K562 (cell line): Measurements from ENCODE around the gene TOR3A. TPM values are rescaled to one million over a fixed set of nuclear protein-coding genes. Genes with fewer than 3 reads are reported as not detected.

Experiments
- ARNT ChIP-seq, 2 experiments: fragments of 450-650 bp; IDR thresholded peaks; 2 replicates each; pipeline ENCODE4 v1.6.1; 2016; ENCODE audit warnings: mild to moderate bottlenecking in 1 of 2
- ATF3 ChIP-seq, 2 experiments: fragments of 450-650 bp in 1 of 2; sonication (generic) in 1 of 2; formaldehyde crosslinking in 1 of 2; IDR thresholded peaks in 1 of 2; conservative IDR thresholded peaks in 1 of 2; 2 replicates each; pipeline versions ENCODE4 v1.6.1 to v1.8.1; 2016 to 2023; ENCODE audit warnings: mild to moderate bottlenecking in 2 of 2, moderate library complexity in 2 of 2, inconsistent platforms in 1 of 2, missing genetic modification reagents in 1 of 2
- CSDE1 ChIP-seq, 2 experiments: fragments of 450-650 bp; IDR thresholded peaks; 2 replicates each; pipeline ENCODE4 v1.6.1; 2016; ENCODE audit warnings: mild to moderate bottlenecking in 1 of 2
- ETV1 ChIP-seq: fragments of 450-650 bp; conservative IDR thresholded peaks from 2 replicates; pipeline ENCODE4 v1.6.1; 2016; ENCODE audit warnings: missing genetic modification characterization, control low read depth, low read depth, missing compliant biosample characterization
- EZH2 ChIP-seq: IDR thresholded peaks from 2 replicates; pipeline ENCODE4 v1.6.1; 2012; ENCODE audit warnings: low read depth, mild to moderate bottlenecking, inconsistent platforms, low read length, borderline replicate concordance
- HDGF ChIP-seq: fragments of 450-650 bp; IDR thresholded peaks from 2 replicates; pipeline ENCODE4 v1.6.1; 2016
- HLTF ChIP-seq: fragments of 450-650 bp; IDR thresholded peaks from 2 replicates; pipeline ENCODE4 v1.6.1; 2016
- HMBOX1 ChIP-seq: sonication (generic); IDR thresholded peaks from 2 replicates; pipeline ENCODE4 v1.6.1; 2016
- HNRNPH1 ChIP-seq: fragments of 200-400 bp; formaldehyde crosslinking; optimal IDR thresholded peaks from 2 replicates; pipeline ENCODE3; 2017; ENCODE audit warnings: low read depth, mild to moderate bottlenecking, low read length, moderate library complexity
- JUND ChIP-seq, 2 experiments: IDR thresholded peaks; 2 replicates in 1 of 2; 3 replicates in 1 of 2; pipeline ENCODE4 v1.6.1; 2011; ENCODE audit warnings: borderline replicate concordance in 2 of 2, low read depth in 2 of 2, low read length in 2 of 2, improper control_type of control experiment in 1 of 2, missing biosample characterization in 1 of 2, missing genetic modification characterization in 1 of 2, missing genetic modification reagents in 1 of 2
- KDM1A ChIP-seq, 2 experiments: fragments of 450-650 bp; IDR thresholded peaks; 2 replicates each; pipeline ENCODE4 v1.6.1; 2016; ENCODE audit warnings: mild to moderate bottlenecking in 2 of 2
- MTA1 ChIP-seq: fragments of 450-650 bp; IDR thresholded peaks from 2 replicates; pipeline ENCODE4 v1.6.1; 2017; ENCODE audit warnings: borderline replicate concordance
- SIX5 ChIP-seq, 2 experiments: IDR thresholded peaks; 2 replicates each; pipeline ENCODE4 v1.6.1; 2011; ENCODE audit warnings: low read length in 2 of 2, borderline replicate concordance in 1 of 2, low read depth in 1 of 2, mild to moderate bottlenecking in 1 of 2, moderate library complexity in 1 of 2; ENCODE audit not compliant: insufficient read depth in 1 of 2
- SMAD4 ChIP-seq: fragments of 250-450 bp; sonication (Bioruptor Pico); conservative IDR thresholded peaks from 2 replicates; pipeline ENCODE4 v1.8.0; 2021; ENCODE audit warnings: inconsistent platforms, mild to moderate bottlenecking, moderate library complexity
- YBX1 ChIP-seq: fragments of 450-650 bp; IDR thresholded peaks from 2 replicates; pipeline ENCODE4 v1.7.1; 2016; ENCODE audit warnings: mild to moderate bottlenecking
- ZNF3 ChIP-seq: fragments of 250-450 bp; sonication (Bioruptor Pico); IDR thresholded peaks from 2 replicates; pipeline ENCODE4 v1.5.0; 2021; ENCODE audit warnings: mild to moderate bottlenecking, moderate library complexity
- ZNF780A ChIP-seq: fragments of 250-450 bp; sonication (Bioruptor Pico); IDR thresholded peaks from 2 replicates; pipeline ENCODE4 v1.5.0; 2021; ENCODE audit warnings: mild to moderate bottlenecking
- polyA plus RNA-seq, 8 experiments: library from polyadenylated mRNA; depleted of rRNA in 4 of 8; stranded (reverse) in 5 of 8; unstranded in 3 of 8; fragments of >200 nt; fragmentation: Nextera tagmentation in 2 of 8; fragmentation: Illumina TruSeq in 1 of 8; extraction: Ambion mirVana in 2 of 8; extraction: Trizol in 1 of 8; gene quantifications; 2 replicates each; pipeline versions ENCODE4 v1.2.1 to v1.2.3, GENCODE V29; 2011 to 2014; ENCODE audit warnings: inconsistent platforms in 1 of 8, missing spikeins in 1 of 8
- total RNA-seq, 7 experiments: library from RNA; depleted of rRNA in 6 of 7; stranded (reverse); fragments of >200 nt in 6 of 7; fragmentation: Illumina TruSeq in 2 of 7; extraction: Trizol in 2 of 7; gene quantifications; 2 replicates each; pipeline versions ENCODE4 v1.2.1 to v1.2.3, GENCODE V29; 2011 to 2021; ENCODE audit warnings: low replicate concordance in 1 of 7
- TF ChIP-seq, protein P1 (sequence below): fragments of 250-450 bp; sonication (Bioruptor Pico); IDR thresholded peaks from 2 replicates; pipeline ENCODE4 v1.4.0; 2020

Gene TOR3A
- total and polyA plus RNA-seq, 9 of the 15 experiments (the other 6 are each of a cell fraction or from before 2014, with no cell fraction given), result 7.9 to 94.5 (median 39.7) TPM

- TF ChIP-seq HMBOX1, result peak; percentile 43; the same call in 1 of the 2 replicates
- TF ChIP-seq ETV1 (tag), result peak; percentile 54; the same call in 1 of the 2 replicates
- no peak for TF ChIP-seq HLTF
- no peak for TF ChIP-seq HDGF
- 0 out of 2 replicates have a peak, but pooled peaks have one; percentile 30 for TF ChIP-seq SMAD4 (CRISPR knock-in tag)
- TF ChIP-seq JUND (IDR thresholded peaks at IDR 0.05; ENCODE audit: borderline replicate concordance, low read depth, low read length), result no peak
- 0 out of 3 replicates have a peak, but pooled peaks have one; percentile 10 for TF ChIP-seq JUND (tag; IDR thresholded peaks at IDR 0.05; ENCODE audit: borderline replicate concordance, low read depth, low read length)
- TF ChIP-seq ZNF3 (CRISPR knock-in tag), result no peak
- TF ChIP-seq, protein P1, sequence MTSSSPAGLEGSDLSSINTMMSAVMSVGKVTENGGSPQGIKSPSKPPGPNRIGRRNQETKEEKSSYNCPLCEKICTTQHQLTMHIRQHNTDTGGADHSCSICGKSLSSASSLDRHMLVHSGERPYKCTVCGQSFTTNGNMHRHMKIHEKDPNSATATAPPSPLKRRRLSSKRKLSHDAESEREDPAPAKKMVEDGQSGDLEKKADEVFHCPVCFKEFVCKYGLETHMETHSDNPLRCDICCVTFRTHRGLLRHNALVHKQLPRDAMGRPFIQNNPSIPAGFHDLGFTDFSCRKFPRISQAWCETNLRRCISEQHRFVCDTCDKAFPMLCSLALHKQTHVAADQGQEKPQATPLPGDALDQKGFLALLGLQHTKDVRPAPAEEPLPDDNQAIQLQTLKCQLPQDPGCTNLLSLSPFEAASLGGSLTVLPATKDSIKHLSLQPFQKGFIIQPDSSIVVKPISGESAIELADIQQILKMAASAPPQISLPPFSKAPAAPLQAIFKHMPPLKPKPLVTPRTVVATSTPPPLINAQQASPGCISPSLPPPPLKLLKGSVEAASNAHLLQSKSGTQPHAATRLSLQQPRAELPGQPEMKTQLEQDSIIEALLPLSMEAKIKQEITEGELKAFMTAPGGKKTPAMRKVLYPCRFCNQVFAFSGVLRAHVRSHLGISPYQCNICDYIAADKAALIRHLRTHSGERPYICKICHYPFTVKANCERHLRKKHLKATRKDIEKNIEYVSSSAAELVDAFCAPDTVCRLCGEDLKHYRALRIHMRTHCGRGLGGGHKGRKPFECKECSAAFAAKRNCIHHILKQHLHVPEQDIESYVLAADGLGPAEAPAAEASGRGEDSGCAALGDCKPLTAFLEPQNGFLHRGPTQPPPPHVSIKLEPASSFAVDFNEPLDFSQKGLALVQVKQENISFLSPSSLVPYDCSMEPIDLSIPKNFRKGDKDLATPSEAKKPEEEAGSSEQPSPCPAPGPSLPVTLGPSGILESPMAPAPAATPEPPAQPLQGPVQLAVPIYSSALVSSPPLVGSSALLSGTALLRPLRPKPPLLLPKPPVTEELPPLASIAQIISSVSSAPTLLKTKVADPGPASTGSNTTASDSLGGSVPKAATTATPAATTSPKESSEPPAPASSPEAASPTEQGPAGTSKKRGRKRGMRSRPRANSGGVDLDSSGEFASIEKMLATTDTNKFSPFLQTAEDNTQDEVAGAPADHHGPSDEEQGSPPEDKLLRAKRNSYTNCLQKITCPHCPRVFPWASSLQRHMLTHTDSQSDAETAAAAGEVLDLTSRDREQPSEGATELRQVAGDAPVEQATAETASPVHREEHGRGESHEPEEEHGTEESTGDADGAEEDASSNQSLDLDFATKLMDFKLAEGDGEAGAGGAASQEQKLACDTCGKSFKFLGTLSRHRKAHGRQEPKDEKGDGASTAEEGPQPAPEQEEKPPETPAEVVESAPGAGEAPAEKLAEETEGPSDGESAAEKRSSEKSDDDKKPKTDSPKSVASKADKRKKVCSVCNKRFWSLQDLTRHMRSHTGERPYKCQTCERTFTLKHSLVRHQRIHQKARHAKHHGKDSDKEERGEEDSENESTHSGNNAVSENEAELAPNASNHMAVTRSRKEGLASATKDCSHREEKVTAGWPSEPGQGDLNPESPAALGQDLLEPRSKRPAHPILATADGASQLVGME, result no peak
- TF ChIP-seq KDM1A (IDR thresholded peaks at IDR 0.05), result peak in 1 of 2 experiments; percentile 29; a peak in 1 of 4 replicates
- no peak for TF ChIP-seq ARNT (IDR thresholded peaks at IDR 0.05)
- TF ChIP-seq ATF3 (IDR thresholded peaks at IDR 0.05), result peak; percentile 32; the same call in 1 of the 2 replicates
- no peak for TF ChIP-seq ATF3 (CRISPR knock-in tag; conservative IDR thresholded peaks at IDR 0.05)
- no peak for TF ChIP-seq YBX1
- TF ChIP-seq CSDE1 (IDR thresholded peaks at IDR 0.05), result no peak
- no peak for TF ChIP-seq HNRNPH1
- TF ChIP-seq SIX5 (IDR thresholded peaks at IDR 0.05; ENCODE audit: borderline replicate concordance in 1 of 2, insufficient read depth in 1 of 2, low read depth in 1 of 2, low read length in 2 of 2), result no peak
- no peak for TF ChIP-seq MTA1
- no peak for TF ChIP-seq ZNF780A (CRISPR knock-in tag)
- no peak for TF ChIP-seq EZH2
Observed at GRCh38 chr1:179036844-179037465, 44.9 kb upstream of the TOR3A start (continued).
